T-helper 2 cell treated with Interferon-gamma antibody and Interleukin-4, amounts not matched to agents 5 μg/mL and 100 μg/mL, for 36 hours (primary cell): Measurements from ENCODE around the gene CCDC178.

Experiments used
- DNase-seq: peaks from one replicate; pipeline ENCODE4 v3.0.0; 2021; ENCODE audit warnings: low spot score
- H3K27ac Mint-ChIP-seq: one replicate; pipeline ENCODE4 v1.8.0; 2021; ENCODE audit warnings: mild to moderate bottlenecking, mixed read lengths
- H3K27me3 Mint-ChIP-seq: one replicate; pipeline ENCODE4 v1.8.0; 2021; ENCODE audit warnings: low read depth, mixed read lengths
- H3K36me3 Mint-ChIP-seq: one replicate; pipeline ENCODE4 v1.8.0; 2021; ENCODE audit warnings: low read depth, mixed read lengths
- H3K4me1 Mint-ChIP-seq: one replicate; pipeline ENCODE4 v1.8.0; 2021; ENCODE audit warnings: low read depth, mixed read lengths
- H3K4me3 Mint-ChIP-seq: one replicate; pipeline ENCODE4 v1.8.0; 2022; ENCODE audit warnings: mild to moderate bottlenecking, moderate library complexity, mixed read lengths
- H3K9me3 Mint-ChIP-seq: one replicate; pipeline ENCODE4 v1.8.0; 2021; ENCODE audit warnings: mixed read lengths

The CCDC178 gene

DNA sequence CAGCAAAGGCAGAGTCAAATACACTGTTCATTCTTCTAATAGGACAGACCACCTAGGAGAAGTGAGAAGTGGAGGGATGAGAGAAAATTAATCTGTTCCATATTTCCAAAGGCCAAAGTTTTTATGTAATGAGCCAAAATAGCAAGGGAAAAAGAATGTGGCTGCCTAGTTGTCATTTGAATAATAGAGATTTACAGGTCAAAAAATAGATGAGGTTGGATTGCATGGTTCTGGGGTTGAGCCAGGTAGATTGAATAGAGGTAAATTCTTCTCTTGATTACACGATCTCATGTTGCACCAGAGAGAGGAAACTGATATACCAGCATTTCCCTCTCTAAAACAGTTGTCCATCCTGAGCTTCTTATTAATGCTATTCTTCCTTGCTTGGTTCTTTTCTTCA lies 325.8 kb downstream of the CCDC178 start:
- Mint-ChIP-seq H3K9me3 (peaks cover 4% of the 10 kb centered on the region), H3K36me3 (no peaks in the 10 kb centered on the region), H3K4me3 (no peak overlapping the region), H3K4me1 (no peaks in the 10 kb centered on the region), H3K27me3 (no peaks in the 10 kb centered on the region), H3K27ac (no peak overlapping the region)
- no peak for DNase-seq

GRCh38 chr18:33113416-33113815 lies 327.1 kb downstream of the CCDC178 start:
- H3K4me1 Mint-ChIP-seq = no peaks in the 10 kb centered on the region
- no peak overlapping the region for H3K27ac Mint-ChIP-seq
- H3K4me3 Mint-ChIP-seq = no peak overlapping the region
- no peaks in the 10 kb centered on the region for H3K27me3 Mint-ChIP-seq
- DNase-seq = no peak
- H3K9me3 Mint-ChIP-seq = peaks cover 4% of the 10 kb centered on the region
- no peaks in the 10 kb centered on the region for H3K36me3 Mint-ChIP-seq

DNA sequence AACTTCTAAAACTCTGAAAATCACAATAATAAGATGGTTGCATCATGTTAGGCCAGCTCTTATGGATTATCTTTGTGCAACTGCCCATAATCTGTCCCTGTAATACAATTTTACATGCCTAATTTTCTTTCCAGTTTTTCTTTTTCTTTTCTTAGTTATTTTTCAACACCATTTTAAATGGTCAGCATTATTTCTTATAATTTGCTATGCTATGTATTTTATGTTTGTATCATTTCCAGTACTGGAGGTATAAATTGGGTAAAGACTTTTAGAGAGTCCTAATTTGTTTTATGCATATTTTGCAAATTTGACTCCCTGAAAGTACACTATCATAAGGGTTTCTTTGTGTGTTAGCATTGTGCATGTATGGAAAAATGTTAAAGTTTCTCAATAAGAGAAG lies 333.0 kb downstream of the CCDC178 start:
- H3K4me3 Mint-ChIP-seq = no peak overlapping the region
- H3K36me3 Mint-ChIP-seq = no peaks in the 10 kb centered on the region
- no peaks in the 10 kb centered on the region for H3K27me3 Mint-ChIP-seq
- DNase-seq = no peak
- H3K9me3 Mint-ChIP-seq = peaks cover 8% of the 10 kb centered on the region
- no peak overlapping the region for H3K27ac Mint-ChIP-seq
- no peaks in the 10 kb centered on the region for H3K4me1 Mint-ChIP-seq

DNA sequence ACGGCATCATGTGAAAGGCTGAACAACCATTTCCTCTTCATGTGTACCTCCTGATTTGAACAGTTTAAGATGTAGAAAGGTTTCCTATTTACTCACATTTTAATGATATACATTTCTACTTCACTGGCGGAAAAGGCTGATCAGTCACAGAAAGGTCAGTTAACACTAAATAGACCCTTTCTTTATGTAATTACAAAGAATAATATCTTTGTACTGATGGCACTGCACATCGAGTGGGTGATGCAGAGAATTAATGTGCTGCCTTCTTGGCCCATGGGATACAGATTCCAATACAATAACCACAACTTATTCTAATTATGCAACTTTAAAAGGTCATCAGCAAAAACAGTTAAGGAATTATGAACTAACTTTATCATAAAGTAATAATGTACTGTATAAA lies 339.2 kb downstream of the CCDC178 start:
- H3K27me3 Mint-ChIP-seq = no peaks in the 10 kb centered on the region
- DNase-seq = no peak
- no peaks in the 10 kb centered on the region for H3K36me3 Mint-ChIP-seq
- peaks cover 7% of the 10 kb centered on the region for H3K9me3 Mint-ChIP-seq
- H3K4me3 Mint-ChIP-seq = no peak overlapping the region
- H3K4me1 Mint-ChIP-seq = no peaks in the 10 kb centered on the region
- no peak overlapping the region for H3K27ac Mint-ChIP-seq

DNA sequence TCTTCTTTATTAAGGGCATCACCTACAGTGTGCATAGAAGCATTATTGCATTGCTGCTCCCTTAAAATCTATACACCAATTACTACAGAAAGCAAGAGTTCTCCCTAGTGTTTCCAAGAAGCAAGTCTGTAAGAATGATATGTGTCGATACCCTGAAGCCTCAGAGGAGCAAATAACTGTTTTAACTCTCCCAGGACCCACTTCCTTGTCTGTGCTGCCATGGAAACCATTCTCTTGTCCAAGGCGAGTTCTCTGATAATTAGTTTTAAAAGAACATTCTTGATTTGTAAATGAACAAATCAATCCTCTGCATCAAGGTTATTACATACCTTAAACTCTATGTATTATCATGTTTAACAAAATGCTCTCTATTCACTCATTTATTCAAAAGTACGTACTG lies 340.9 kb downstream of the CCDC178 start:
- Mint-ChIP-seq H3K27ac (no peak overlapping the region), H3K4me3 (no peak overlapping the region)
- DNase-seq = no peak

GRCh38 chr18:33097126-33097525 lies 343.4 kb downstream of the CCDC178 start:
- H3K27ac Mint-ChIP-seq = no peak overlapping the region
- peaks cover 3% of the 10 kb centered on the region for H3K9me3 Mint-ChIP-seq
- H3K36me3 Mint-ChIP-seq = no peaks in the 10 kb centered on the region
- H3K27me3 Mint-ChIP-seq = no peaks in the 10 kb centered on the region
- no peak for DNase-seq
- H3K4me3 Mint-ChIP-seq = no peak overlapping the region
- no peaks in the 10 kb centered on the region for H3K4me1 Mint-ChIP-seq

More for the DNA sequence above, 340.9 kb downstream of the CCDC178 start:
- peaks cover 7% of the 10 kb centered on the region for H3K9me3 Mint-ChIP-seq
- H3K36me3 Mint-ChIP-seq = no peaks in the 10 kb centered on the region
- H3K27me3 Mint-ChIP-seq = no peaks in the 10 kb centered on the region
- no peaks in the 10 kb centered on the region for H3K4me1 Mint-ChIP-seq

DNA sequence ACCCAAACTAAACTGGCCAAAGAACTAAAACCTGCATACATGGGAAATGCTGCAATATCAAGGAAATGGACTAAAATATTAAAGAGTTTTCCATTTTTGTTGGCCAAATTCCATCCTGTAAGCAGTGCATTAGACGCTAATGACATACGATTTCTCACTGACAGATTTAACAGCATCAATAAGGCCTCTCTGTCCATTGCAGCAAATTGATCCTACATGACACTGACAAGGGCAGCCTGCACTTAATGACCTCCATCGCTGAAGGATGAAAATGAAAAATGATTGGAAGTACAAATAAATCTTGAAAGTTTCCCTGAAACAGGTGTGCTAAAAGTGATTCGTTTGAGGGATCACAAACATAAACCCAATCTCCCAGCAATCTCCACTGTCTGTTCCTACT lies 350.1 kb downstream of the CCDC178 start:
- peaks cover 4% of the 10 kb centered on the region for H3K9me3 Mint-ChIP-seq
- no peak for DNase-seq
- no peak overlapping the region for H3K4me3 Mint-ChIP-seq
- no peak overlapping the region for H3K27ac Mint-ChIP-seq
- no peaks in the 10 kb centered on the region for H3K4me1 Mint-ChIP-seq
- no peaks in the 10 kb centered on the region for H3K27me3 Mint-ChIP-seq
- H3K36me3 Mint-ChIP-seq = no peaks in the 10 kb centered on the region

GRCh38 chr18:33076601-33077000 lies 363.9 kb downstream of the CCDC178 start:
- DNase-seq = no peak
- no peaks in the 10 kb centered on the region for H3K36me3 Mint-ChIP-seq
- H3K27me3 Mint-ChIP-seq = no peaks in the 10 kb centered on the region
- H3K4me3 Mint-ChIP-seq = no peak overlapping the region
- H3K4me1 Mint-ChIP-seq = no peaks in the 10 kb centered on the region
- no peak overlapping the region for H3K27ac Mint-ChIP-seq
- peaks cover 19% of the 10 kb centered on the region for H3K9me3 Mint-ChIP-seq

DNA sequence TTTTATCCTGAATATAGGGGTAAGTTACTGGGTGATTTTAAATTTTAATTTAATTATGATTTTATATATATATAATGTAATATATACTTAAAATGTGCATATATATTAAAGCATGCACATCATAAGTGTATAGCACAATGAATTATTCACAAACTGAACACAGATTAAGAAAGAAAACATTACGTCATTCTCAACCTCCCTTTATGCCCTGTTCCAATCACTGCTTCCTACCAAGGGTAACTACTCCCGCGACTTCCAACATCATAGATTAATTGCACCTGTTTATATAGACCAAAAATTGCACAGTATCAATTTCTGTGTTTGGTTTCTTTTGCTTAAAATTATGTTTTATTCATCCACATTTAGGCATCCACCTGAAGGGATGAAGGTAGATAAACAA lies 366.4 kb downstream of the CCDC178 start:
- Mint-ChIP-seq H3K4me1 (no peaks in the 10 kb centered on the region), H3K9me3 (peaks cover 27% of the 10 kb centered on the region), H3K36me3 (no peaks in the 10 kb centered on the region), H3K4me3 (no peak overlapping the region), H3K27ac (no peak overlapping the region), H3K27me3 (no peaks in the 10 kb centered on the region)
- DNase-seq = no peak

DNA sequence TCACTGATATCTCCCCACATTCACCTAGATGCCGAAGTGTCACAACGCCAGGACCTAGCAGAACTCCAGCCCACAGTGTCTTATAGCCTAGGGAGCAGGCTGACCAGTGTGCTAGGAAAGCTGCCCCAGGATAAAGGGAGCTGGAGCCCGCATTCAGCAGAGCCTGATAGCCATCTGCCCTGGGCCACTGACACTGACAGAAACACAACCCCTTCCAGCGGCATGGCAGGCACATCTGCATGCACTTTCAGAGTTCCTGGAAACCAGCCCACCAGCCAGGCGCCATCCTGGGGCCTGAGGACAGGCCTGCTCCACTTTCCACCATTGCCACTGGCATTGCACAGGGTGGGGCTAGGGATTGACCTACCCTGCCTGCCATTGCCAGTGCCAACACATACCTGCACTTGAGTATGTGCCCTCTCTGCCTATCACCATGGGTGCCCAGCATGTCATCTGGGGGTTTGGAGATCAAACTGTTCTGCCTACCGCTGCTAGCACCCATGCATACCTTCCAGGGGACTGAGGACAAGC lies 377.6 kb downstream of the CCDC178 start:
- Mint-ChIP-seq H3K4me3 (no peak overlapping the region), H3K27me3 (no peaks in the 10 kb centered on the region), H3K9me3 (peaks cover 25% of the 10 kb centered on the region), H3K4me1 (no peaks in the 10 kb centered on the region), H3K27ac (no peak overlapping the region), H3K36me3 (no peaks in the 10 kb centered on the region)
- no peak for DNase-seq

- H3K27me3 Mint-ChIP-seq = no peaks in the 10 kb centered on the region
- DNase-seq = no peak
- no peak overlapping the region for H3K4me3 Mint-ChIP-seq
- H3K4me1 Mint-ChIP-seq = no peaks in the 10 kb centered on the region
- peaks cover 11% of the 10 kb centered on the region for H3K9me3 Mint-ChIP-seq
- H3K36me3 Mint-ChIP-seq = no peaks in the 10 kb centered on the region
- no peak overlapping the region for H3K27ac Mint-ChIP-seq
Measured at GRCh38 chr18:33052886-33053285, 387.6 kb downstream of the CCDC178 start.

DNA sequence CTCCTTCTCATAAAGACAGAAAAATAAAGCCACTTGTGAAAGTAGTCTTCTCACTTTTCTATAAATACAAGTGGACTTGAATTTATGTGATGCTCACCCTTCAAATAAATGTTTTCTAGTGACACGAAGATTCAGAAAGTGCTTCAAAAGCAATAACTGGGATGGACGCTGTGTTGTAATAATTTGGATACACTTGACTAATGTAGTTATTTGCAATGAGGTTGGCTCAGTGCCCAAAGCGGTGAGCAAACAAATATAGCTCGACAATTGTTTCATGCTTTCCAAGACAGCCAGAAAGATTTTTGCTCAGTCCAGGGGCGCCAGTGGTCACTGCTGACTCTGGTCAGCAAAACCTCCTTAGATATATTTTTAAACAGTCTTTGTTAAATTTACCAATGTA lies 389.1 kb downstream of the CCDC178 start:
- no peak overlapping the region for H3K27ac Mint-ChIP-seq
- no peak overlapping the region for H3K4me3 Mint-ChIP-seq
- H3K36me3 Mint-ChIP-seq = no peaks in the 10 kb centered on the region
- peaks cover 17% of the 10 kb centered on the region for H3K9me3 Mint-ChIP-seq
- H3K4me1 Mint-ChIP-seq = no peaks in the 10 kb centered on the region
- DNase-seq = no peak
- no peaks in the 10 kb centered on the region for H3K27me3 Mint-ChIP-seq

DNA sequence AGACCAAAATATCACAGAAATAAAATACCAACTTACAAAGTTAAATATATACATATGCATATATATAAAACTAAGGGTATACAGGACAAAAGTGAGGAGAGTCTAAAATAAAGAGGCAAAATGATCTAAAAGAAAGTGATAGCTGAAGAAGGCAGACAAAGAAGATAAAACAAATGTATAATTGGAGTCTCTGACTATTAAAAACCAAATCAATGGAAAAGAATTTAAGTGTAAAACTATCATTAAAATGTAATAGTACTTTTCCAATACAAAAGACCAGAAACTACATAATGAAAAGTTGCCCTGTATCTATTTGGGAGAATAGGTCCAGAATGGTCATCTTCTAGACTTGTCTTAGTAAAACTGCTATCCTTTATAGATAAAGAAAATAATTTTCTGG lies 400.3 kb downstream of the CCDC178 start:
- Mint-ChIP-seq H3K27me3 (no peaks in the 10 kb centered on the region), H3K9me3 (peaks cover 24% of the 10 kb centered on the region), H3K27ac (no peak overlapping the region), H3K36me3 (no peaks in the 10 kb centered on the region), H3K4me1 (no peaks in the 10 kb centered on the region), H3K4me3 (no peak overlapping the region)
- DNase-seq = no peak

DNA sequence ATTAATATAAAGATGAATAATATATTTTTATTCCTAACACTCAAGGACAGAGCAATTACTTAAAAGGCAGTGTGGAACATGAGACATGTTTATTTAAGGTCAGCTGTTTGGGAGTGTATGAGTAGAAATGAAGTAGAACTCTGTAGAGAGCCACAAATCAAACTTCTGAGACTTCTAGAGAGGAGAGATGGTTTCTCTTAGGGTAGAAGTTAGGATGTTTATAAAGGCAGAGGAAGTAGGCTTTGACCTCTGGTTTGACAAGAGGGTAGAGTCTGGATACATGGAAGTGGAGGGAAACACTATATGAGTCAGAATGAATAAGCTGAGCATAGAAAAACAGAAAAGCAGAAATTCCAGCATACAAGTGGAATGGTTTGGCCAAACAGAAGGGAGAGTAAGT lies 405.6 kb downstream of the CCDC178 start:
- no peaks in the 10 kb centered on the region for H3K36me3 Mint-ChIP-seq
- H3K4me3 Mint-ChIP-seq = no peak overlapping the region
- no peak for DNase-seq
- H3K27me3 Mint-ChIP-seq = no peaks in the 10 kb centered on the region
- no peak overlapping the region for H3K27ac Mint-ChIP-seq
- H3K4me1 Mint-ChIP-seq = no peaks in the 10 kb centered on the region
- peaks cover 11% of the 10 kb centered on the region for H3K9me3 Mint-ChIP-seq

DNA sequence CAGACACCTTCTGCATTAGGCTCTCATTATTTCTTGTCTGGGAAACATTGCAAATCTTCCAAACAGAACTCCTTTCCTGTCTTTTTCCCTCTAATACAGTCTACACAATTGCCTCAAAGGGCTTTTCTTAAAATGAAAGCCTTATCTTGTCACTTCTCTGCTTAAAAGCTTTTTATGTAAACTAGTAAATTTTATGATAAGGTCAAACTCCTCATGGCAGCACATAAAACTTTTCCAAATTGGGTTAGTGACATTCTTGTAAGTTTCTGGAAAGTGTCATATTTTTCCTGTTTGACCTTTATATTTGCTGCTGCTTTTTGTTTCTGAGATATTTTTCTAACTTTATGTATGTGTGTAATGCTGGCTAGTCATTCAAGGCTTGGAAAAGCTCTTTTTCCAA lies 406.3 kb downstream of the CCDC178 start:
- no peaks in the 10 kb centered on the region for H3K36me3 Mint-ChIP-seq
- H3K4me1 Mint-ChIP-seq = no peaks in the 10 kb centered on the region
- H3K27me3 Mint-ChIP-seq = no peaks in the 10 kb centered on the region
- no peak for DNase-seq
- no peak overlapping the region for H3K27ac Mint-ChIP-seq
- H3K9me3 Mint-ChIP-seq = peaks cover 5% of the 10 kb centered on the region
- H3K4me3 Mint-ChIP-seq = no peak overlapping the region
